ENCODE measurements around the gene CDHR2.

The CDHR2 gene

DNA sequence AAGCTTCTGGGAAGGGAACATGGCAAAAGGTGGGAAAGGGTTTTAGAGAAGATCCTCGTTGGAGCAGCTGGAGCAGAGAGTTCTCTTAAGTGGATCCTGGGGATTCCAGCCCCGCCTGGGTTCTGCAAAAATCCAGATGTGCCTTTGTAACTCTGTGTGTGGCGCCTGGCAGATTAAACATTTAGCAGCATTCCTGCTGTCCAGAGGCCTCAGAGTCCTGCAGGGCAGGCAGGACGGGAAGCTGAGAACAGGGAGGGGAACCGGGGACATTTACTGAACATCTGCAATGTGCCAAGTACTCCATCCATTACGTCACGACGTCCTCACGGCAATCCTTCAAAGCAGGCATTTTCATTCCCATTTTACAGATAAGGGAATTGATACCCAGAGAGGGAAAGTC lies 87.3 kb downstream of the CDHR2 start:
- no peak overlapping the region for H3K4me3 ChIP-seq (ENCODE audit: low read depth, low read length)
- no peak for TF ChIP-seq CTCF (IDR thresholded peaks at IDR 0.05; ENCODE audit: low read depth, low read length)

DNA sequence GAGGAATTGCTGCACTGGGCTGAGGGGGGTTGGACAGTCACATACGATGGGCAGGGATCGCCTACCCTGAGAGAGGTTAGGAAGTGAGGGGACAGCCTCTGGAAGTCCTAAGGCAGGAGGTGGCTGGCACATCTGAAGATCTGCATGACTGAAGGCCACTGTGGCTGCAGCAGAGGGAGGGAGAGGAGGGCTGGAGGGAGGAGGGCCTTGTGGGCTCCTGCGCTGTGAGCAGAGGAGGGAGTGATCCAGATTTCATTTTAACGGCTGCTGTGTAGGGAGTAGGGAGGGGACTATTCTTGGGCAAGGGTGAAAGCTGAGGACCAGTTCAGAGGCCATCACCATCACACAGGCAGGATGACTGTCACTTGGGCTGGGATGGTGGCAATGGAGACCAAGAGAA lies 88.4 kb downstream of the CDHR2 start:
- TF ChIP-seq CTCF (IDR thresholded peaks at IDR 0.05; ENCODE audit: low read depth, low read length) = no peak
- no peak overlapping the region for H3K4me3 ChIP-seq (ENCODE audit: low read depth, low read length)

DNA sequence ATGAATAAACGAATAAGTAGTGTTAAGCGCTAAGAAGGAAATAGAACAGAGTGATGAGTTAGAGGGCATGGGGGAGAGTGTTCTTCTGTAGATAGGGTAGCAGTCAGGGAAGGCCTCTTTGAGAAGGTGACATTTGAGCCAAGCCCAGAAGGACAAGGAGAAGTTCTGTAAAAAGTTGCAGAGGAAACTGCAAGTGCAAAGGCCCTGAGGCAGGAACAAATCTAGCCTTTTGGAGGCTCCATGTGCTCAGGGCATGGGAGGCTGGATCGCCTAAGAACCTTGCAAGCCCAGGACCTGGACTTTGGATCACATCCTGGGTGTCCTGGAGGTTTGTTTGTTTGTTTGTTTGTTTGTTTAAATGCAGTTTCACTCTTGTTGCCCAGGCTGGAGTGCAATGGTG lies 89.3 kb downstream of the CDHR2 start:
- TF ChIP-seq CTCF (IDR thresholded peaks at IDR 0.05; ENCODE audit: low read depth, low read length) = no peak
- no peak overlapping the region for H3K4me3 ChIP-seq (ENCODE audit: low read depth, low read length)

- no peak for TF ChIP-seq CTCF (IDR thresholded peaks at IDR 0.05; ENCODE audit: low read depth, low read length)
- no peak overlapping the region for H3K4me3 ChIP-seq (ENCODE audit: low read depth, low read length)
Measured at GRCh38 chr5:176639208-176639607, 90.1 kb downstream of the CDHR2 start.

GRCh38 chr5:176639981-176640380 lies 90.8 kb downstream of the CDHR2 start:
- no peak for TF ChIP-seq CTCF (IDR thresholded peaks at IDR 0.05; ENCODE audit: low read depth, low read length)

GRCh38 chr5:176640616-176641015 lies 91.5 kb downstream of the CDHR2 start:
- TF ChIP-seq CTCF (IDR thresholded peaks at IDR 0.05; ENCODE audit: low read depth, low read length) = no peak
- no peak overlapping the region for H3K4me3 ChIP-seq (ENCODE audit: low read depth, low read length)

More at GRCh38 chr5:176639981-176640380, 90.8 kb downstream of the CDHR2 start:
- no peak overlapping the region for H3K4me3 ChIP-seq (ENCODE audit: low read depth, low read length)

DNA sequence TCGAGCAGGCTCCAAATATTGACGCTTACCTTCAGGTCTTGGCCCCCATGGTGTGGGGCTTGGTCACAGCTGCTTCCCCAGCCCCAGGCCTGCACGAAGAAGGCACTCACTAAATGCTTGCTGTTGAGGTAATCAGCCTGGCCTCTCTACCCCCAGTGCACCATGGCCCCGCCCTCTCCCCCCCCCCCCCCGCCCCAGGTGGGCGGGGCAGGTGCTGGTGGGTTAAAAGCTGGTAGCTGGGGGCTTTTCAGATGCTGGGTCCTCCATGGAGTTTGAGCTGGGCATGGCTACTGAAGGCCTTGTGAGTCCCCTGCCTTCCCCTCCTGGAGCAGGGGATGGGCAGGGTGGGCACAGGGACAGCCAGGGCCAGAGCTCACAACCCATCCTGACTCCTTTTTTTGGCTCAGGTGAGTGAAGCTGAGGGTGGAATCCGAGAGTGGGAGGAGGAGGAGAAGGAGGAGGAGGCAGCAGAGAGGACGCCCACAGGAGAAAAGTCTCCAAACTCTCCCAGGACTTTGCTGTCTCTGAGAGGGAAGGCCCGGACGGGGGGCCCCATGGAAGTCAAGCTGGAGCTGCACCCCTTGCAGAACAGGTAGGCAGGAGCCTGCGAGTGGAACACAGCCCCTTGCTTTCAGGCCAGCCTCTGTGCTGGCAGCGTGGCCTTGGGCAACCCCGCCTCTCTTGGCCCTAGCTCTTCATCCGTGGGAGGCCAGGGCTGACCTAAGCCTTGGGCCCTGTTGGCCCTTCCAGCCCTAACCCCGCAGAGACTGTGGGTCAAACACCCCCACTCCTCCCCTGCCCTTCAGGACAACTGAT lies 93.7 kb downstream of the CDHR2 start:
- no peak overlapping the region for H3K4me3 ChIP-seq (ENCODE audit: low read depth, low read length)
- no peak for TF ChIP-seq CTCF (IDR thresholded peaks at IDR 0.05; ENCODE audit: low read depth, low read length)
